T-helper 2 cell treated with Interferon-gamma antibody and Interleukin-4, amounts not matched to agents 5 μg/mL and 100 μg/mL, for 36 hours (primary cell): ENCODE data around the gene CCDC71L.

ENCODE experiments used
- DNase-seq: peaks from one replicate; pipeline ENCODE4 v3.0.0; 2021; ENCODE audit warnings: low spot score
- H3K27ac Mint-ChIP-seq: one replicate; pipeline ENCODE4 v1.8.0; 2021; ENCODE audit warnings: mild to moderate bottlenecking, mixed read lengths
- H3K27me3 Mint-ChIP-seq: one replicate; pipeline ENCODE4 v1.8.0; 2021; ENCODE audit warnings: low read depth, mixed read lengths
- H3K36me3 Mint-ChIP-seq: one replicate; pipeline ENCODE4 v1.8.0; 2021; ENCODE audit warnings: low read depth, mixed read lengths
- H3K4me1 Mint-ChIP-seq: one replicate; pipeline ENCODE4 v1.8.0; 2021; ENCODE audit warnings: low read depth, mixed read lengths
- H3K4me3 Mint-ChIP-seq: one replicate; pipeline ENCODE4 v1.8.0; 2022; ENCODE audit warnings: mild to moderate bottlenecking, moderate library complexity, mixed read lengths
- H3K9me3 Mint-ChIP-seq: one replicate; pipeline ENCODE4 v1.8.0; 2021; ENCODE audit warnings: mixed read lengths

CCDC71L gene

GRCh38 chr7:106623853-106624252, 37.1 kb downstream of the CCDC71L start:
- H3K27ac Mint-ChIP-seq, result no peak overlapping the region
- peaks cover 14% of the 10 kb centered on the region for H3K9me3 Mint-ChIP-seq
- no peak overlapping the region for H3K4me3 Mint-ChIP-seq
- DNase-seq, result no peak
- no peaks in the 10 kb centered on the region for H3K27me3 Mint-ChIP-seq
- peaks cover 11% of the 10 kb centered on the region for H3K4me1 Mint-ChIP-seq
- peaks cover 2% of the 10 kb centered on the region for H3K36me3 Mint-ChIP-seq

- Mint-ChIP-seq H3K27me3 (no peaks in the 10 kb centered on the region), H3K36me3 (peaks cover 2% of the 10 kb centered on the region), H3K27ac (no peak overlapping the region), H3K4me1 (peaks cover 11% of the 10 kb centered on the region), H3K9me3 (peaks cover 14% of the 10 kb centered on the region), H3K4me3 (no peak overlapping the region)
- DNase-seq, result no peak
Measured at GRCh38 chr7:106623315-106623660, 37.7 kb downstream of the CCDC71L start.

GRCh38 chr7:106622654-106623314, 38.2 kb downstream of the CCDC71L start:
- Mint-ChIP-seq H3K36me3 (peaks cover 2% of the 10 kb centered on the region), H3K27me3 (no peaks in the 10 kb centered on the region)

GRCh38 chr7:106621393-106622132, 39.4 kb downstream of the CCDC71L start:
- H3K36me3 Mint-ChIP-seq, result peaks cover 2% of the 10 kb centered on the region
- no peak overlapping the region for H3K4me3 Mint-ChIP-seq
- H3K4me1 Mint-ChIP-seq, result peaks cover 11% of the 10 kb centered on the region
- H3K27ac Mint-ChIP-seq, result no peak overlapping the region
- H3K27me3 Mint-ChIP-seq, result no peaks in the 10 kb centered on the region
- no peak for DNase-seq
- H3K9me3 Mint-ChIP-seq, result peaks cover 14% of the 10 kb centered on the region

More at GRCh38 chr7:106622654-106623314, 38.2 kb downstream of the CCDC71L start:
- no peak for DNase-seq
- Mint-ChIP-seq H3K4me1 (peaks cover 11% of the 10 kb centered on the region), H3K27ac (no peak overlapping the region), H3K4me3 (no peak overlapping the region), H3K9me3 (peaks cover 14% of the 10 kb centered on the region)

- Mint-ChIP-seq H3K4me1 (peaks cover 10% of the 10 kb centered on the region), H3K4me3 (no peak overlapping the region), H3K27me3 (no peaks in the 10 kb centered on the region), H3K9me3 (peaks cover 14% of the 10 kb centered on the region), H3K36me3 (peaks cover 2% of the 10 kb centered on the region), H3K27ac (no peak overlapping the region)
- no peak for DNase-seq
Measured at GRCh38 chr7:106620676-106621075, 40.3 kb downstream of the CCDC71L start.

GRCh38 chr7:106620034-106620433, 40.9 kb downstream of the CCDC71L start:
- peaks cover 3% of the 10 kb centered on the region for H3K4me1 Mint-ChIP-seq
- H3K27me3 Mint-ChIP-seq, result no peaks in the 10 kb centered on the region
- peaks cover 2% of the 10 kb centered on the region for H3K36me3 Mint-ChIP-seq
- no peak overlapping the region for H3K4me3 Mint-ChIP-seq
- H3K9me3 Mint-ChIP-seq, result peaks cover 14% of the 10 kb centered on the region
- no peak overlapping the region for H3K27ac Mint-ChIP-seq
- DNase-seq, result no peak

- DNase-seq, result no peak
- H3K36me3 Mint-ChIP-seq, result peaks cover 2% of the 10 kb centered on the region
Measured at GRCh38 chr7:106619213-106619612, 41.7 kb downstream of the CCDC71L start.

GRCh38 chr7:106618480-106618879, 42.5 kb downstream of the CCDC71L start:
- Mint-ChIP-seq H3K4me1 (peaks cover 3% of the 10 kb centered on the region), H3K4me3 (no peak overlapping the region), H3K27ac (no peak overlapping the region), H3K36me3 (peaks cover 2% of the 10 kb centered on the region), H3K9me3 (peaks cover 10% of the 10 kb centered on the region), H3K27me3 (no peaks in the 10 kb centered on the region)
- no peak for DNase-seq

More at GRCh38 chr7:106619213-106619612, 41.7 kb downstream of the CCDC71L start:
- H3K4me3 Mint-ChIP-seq, result no peak overlapping the region
- peaks cover 3% of the 10 kb centered on the region for H3K4me1 Mint-ChIP-seq
- no peaks in the 10 kb centered on the region for H3K27me3 Mint-ChIP-seq
- H3K27ac Mint-ChIP-seq, result no peak overlapping the region
- peaks cover 14% of the 10 kb centered on the region for H3K9me3 Mint-ChIP-seq

- H3K4me3 Mint-ChIP-seq, result no peak overlapping the region
- peaks cover 10% of the 10 kb centered on the region for H3K9me3 Mint-ChIP-seq
- H3K36me3 Mint-ChIP-seq, result peaks cover 2% of the 10 kb centered on the region
- peaks cover 3% of the 10 kb centered on the region for H3K4me1 Mint-ChIP-seq
- no peaks in the 10 kb centered on the region for H3K27me3 Mint-ChIP-seq
- no peak for DNase-seq
- no peak overlapping the region for H3K27ac Mint-ChIP-seq
Measured at GRCh38 chr7:106617860-106618259, 43.1 kb downstream of the CCDC71L start.

GRCh38 chr7:106616708-106617051, 44.3 kb downstream of the CCDC71L start:
- Mint-ChIP-seq H3K27me3 (no peaks in the 10 kb centered on the region), H3K4me3 (no peak overlapping the region), H3K9me3 (peaks cover 4% of the 10 kb centered on the region), H3K4me1 (peaks cover 3% of the 10 kb centered on the region), H3K27ac (no peak overlapping the region), H3K36me3 (peaks cover 2% of the 10 kb centered on the region)
- DNase-seq, result no peak

- Mint-ChIP-seq H3K4me1 (peaks cover 3% of the 10 kb centered on the region), H3K27ac (no peak overlapping the region), H3K36me3 (no peaks in the 10 kb centered on the region), H3K9me3 (no peaks in the 10 kb centered on the region), H3K27me3 (no peaks in the 10 kb centered on the region), H3K4me3 (no peak overlapping the region)
- DNase-seq, result no peak
Measured at GRCh38 chr7:106615808-106616707, 44.9 kb downstream of the CCDC71L start.

GRCh38 chr7:106614751-106615150, 46.2 kb downstream of the CCDC71L start:
- Mint-ChIP-seq H3K4me3 (no peak overlapping the region), H3K27ac (no peak overlapping the region), H3K9me3 (no peaks in the 10 kb centered on the region), H3K27me3 (no peaks in the 10 kb centered on the region), H3K36me3 (no peaks in the 10 kb centered on the region), H3K4me1 (peaks cover 3% of the 10 kb centered on the region)
- DNase-seq, result no peak

GRCh38 chr7:106613848-106614560, 47.0 kb downstream of the CCDC71L start:
- no peak for DNase-seq
- H3K4me3 Mint-ChIP-seq, result no peak overlapping the region
- no peaks in the 10 kb centered on the region for H3K36me3 Mint-ChIP-seq
- peaks cover 3% of the 10 kb centered on the region for H3K27me3 Mint-ChIP-seq
- no peaks in the 10 kb centered on the region for H3K9me3 Mint-ChIP-seq
- H3K27ac Mint-ChIP-seq, result no peak overlapping the region
- peaks cover 3% of the 10 kb centered on the region for H3K4me1 Mint-ChIP-seq
